Measurements from ENCODE around the gene CUL2. TPM values are rescaled to one million over a fixed set of nuclear protein-coding genes. Genes with fewer than 3 reads are reported as not detected.

Gene CUL2
- total and polyA plus RNA-seq, 10 of the 15 experiments (the other 5 are each of a cell fraction or from before 2014, with no cell fraction given): 11.9 to 56.5 (median 33.2) TPM

GRCh38 chr10:35097510-35097909 lies 7.4 kb upstream of the CUL2 start (continued):
- no peak for TF ChIP-seq ZNF687 (IDR thresholded peaks at IDR 0.05)
- no peak for TF ChIP-seq ZSCAN29 (IDR thresholded peaks at IDR 0.05)
- TF ChIP-seq CBX3 (IDR thresholded peaks at IDR 0.05; ENCODE audit: borderline replicate concordance, low read depth): no peak
- TF ChIP-seq MEF2A (IDR thresholded peaks at IDR 0.05; ENCODE audit: insufficient read depth, low read depth, low read length): no peak

GRCh38 chr10:35096312-35096711 lies 6.2 kb upstream of the CUL2 start:
- no peaks in the 10 kb centered on the region for H3K4me1 ChIP-seq (ENCODE audit: control insufficient read depth, insufficient read depth, low read length)
- no peak overlapping the region for H3K9ac ChIP-seq (ENCODE audit: control insufficient read depth, insufficient read depth, low read length)
- intact Hi-C loops (cut with micrococcal nuclease; ENCODE audit: unreplicated experiment) (no loop called here), in situ Hi-C loops (cut with MboI) (no loop called here)
- WGBS (ENCODE audit: insufficient coverage, insufficient replicate concordance, low lambda C conversion rate, missing lambda C conversion rate): 73% methylated on average over 2 of the region's 2 CpGs
- H3K4me2 ChIP-seq (ENCODE audit: control insufficient read depth, insufficient read depth): no peak overlapping the region
- H3K79me2 ChIP-seq (ENCODE audit: control insufficient read depth, insufficient read depth, low read length): no peaks in the 10 kb centered on the region
- H3K27me3 ChIP-seq (replicated peaks in 1 of 2; ENCODE audit: control insufficient read depth in 2 of 2, insufficient read depth in 2 of 2, low read length in 1 of 2): no peaks in the 10 kb centered on the region
- SMC1A ChIA-PET (ENCODE audit: uncharacterized antibody, unreplicated experiment): interaction anchor here (1.6 kb wide), 1 partner anchor 10 kb away, joined by 4 read pairs; no protein-coding TSS in a partner anchor
- POLR2A ChIA-PET: interaction anchor here (1.0 kb wide), 1 partner anchor 10 kb away, joined by 3 read pairs; no protein-coding TSS in a partner anchor
- DNase-seq (ENCODE audit: low read depth, low spot score) (no peak), FAIRE-seq (no peak), ATAC-seq (no peak)
- RAD21 ChIA-PET (ENCODE audit: unreplicated experiment): no interaction called here
- H2AFZ ChIP-seq (ENCODE audit: control insufficient read depth, low read depth, low read length): no peak overlapping the region
- H3K27ac ChIP-seq (ENCODE audit: control insufficient read depth, insufficient read depth): no peak overlapping the region
- H3K36me3 ChIP-seq (ENCODE audit: control insufficient read depth in 2 of 2, insufficient read depth in 2 of 2, low read length in 1 of 2): no peaks in the 10 kb centered on the region
- H3K4me3 ChIP-seq: no peak overlapping the region
- BruUV-seq (replicated peaks): no TSS peak
- H3K9me3 ChIP-seq (replicated peaks; ENCODE audit: control insufficient read depth, insufficient read depth, low read length): no peaks in the 10 kb centered on the region; the same call in 1 of the 3 replicates
- CTCF ChIA-PET: interaction anchor here (0.6 to 1.3 kb wide), 4 partner anchors 25 to 322 kb away, joined by 3 to 4 read pairs (median 3); no protein-coding TSS in a partner anchor
- H4K20me1 ChIP-seq (ENCODE audit: control insufficient read depth, insufficient read depth): no peaks in the 10 kb centered on the region
- no peak for TF ChIP-seq SRF (IDR thresholded peaks at IDR 0.05; ENCODE audit: low read depth in 2 of 2, low read length in 2 of 2)
- no peak for TF ChIP-seq SUZ12 (IDR thresholded peaks at IDR 0.05; ENCODE audit: unreplicated experiment)
- TF ChIP-seq CREB1 (IDR thresholded peaks at IDR 0.05; ENCODE audit: low read depth): no peak
- TF ChIP-seq CUX1 (IDR thresholded peaks at IDR 0.05; ENCODE audit: insufficient replicate concordance, low read depth, low read length): no peak
- TF ChIP-seq MTA3 (IDR thresholded peaks at IDR 0.05; ENCODE audit: borderline replicate concordance, low read length): no peak
- TF ChIP-seq ZNF687 (IDR thresholded peaks at IDR 0.05): no peak

All from GM12878 (cell line).